ENCODE measurements around the gene CYFIP2. TPM values are rescaled to one million over a fixed set of nuclear protein-coding genes. Genes with fewer than 3 reads are reported as not detected.

The CYFIP2 gene
- total and polyA plus RNA-seq, 2 of the 8 experiments (the other 6 are each of a cell fraction or from before 2014, with no cell fraction given) = 45.1 to 80.6 TPM

DNA sequence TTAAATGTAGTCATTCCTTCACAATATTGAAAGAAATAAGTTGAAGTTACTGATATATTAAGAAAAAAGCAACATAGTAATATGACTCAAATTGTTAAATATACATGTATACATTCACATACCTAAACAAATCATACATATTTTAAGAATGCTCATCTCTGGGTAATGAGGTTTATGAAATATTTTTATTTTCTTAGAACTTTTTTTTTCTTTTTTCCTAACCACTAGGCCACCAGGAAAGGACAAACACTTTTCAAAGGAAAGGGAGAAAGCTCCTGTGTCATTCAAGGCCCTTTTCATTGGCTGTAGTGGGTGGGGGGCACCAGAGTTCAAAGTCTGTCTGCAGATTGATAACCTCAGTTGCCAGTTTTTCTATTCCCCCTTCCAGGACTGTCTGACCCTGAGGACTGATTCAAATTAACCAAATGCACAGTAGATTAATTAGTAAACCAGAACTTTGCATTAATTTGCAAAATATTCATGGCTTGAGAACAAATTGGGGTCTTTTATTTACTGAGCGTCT, 121.2 kb downstream of the CYFIP2 start:
- H3K27me3 ChIP-seq (replicated peaks in 1 of 4; ENCODE audit: control insufficient read depth in 3 of 4, extremely low read depth in 1 of 4, insufficient read depth in 3 of 4, low read length in 3 of 4) = no peaks in the 10 kb centered on the region
- TF ChIP-seq CREB1 (IDR thresholded peaks at IDR 0.05) (no peak), SP1 (IDR thresholded peaks at IDR 0.05; ENCODE audit: low read depth, low read length) (no peak), TCF12 (IDR thresholded peaks at IDR 0.05; ENCODE audit: low read depth, low read length) (no peak), JUND (IDR thresholded peaks at IDR 0.05; ENCODE audit: low read length) (no peak), SIN3A (conservative IDR thresholded peaks at IDR 0.05 in 1 of 2, IDR thresholded peaks at IDR 0.05 in 1 of 2; ENCODE audit: low read depth in 1 of 2, low read length in 2 of 2) (no peak), NRF1 (IDR thresholded peaks at IDR 0.05; ENCODE audit: low read depth, low read length) (no peak)
- TF ChIP-seq, protein P1, sequence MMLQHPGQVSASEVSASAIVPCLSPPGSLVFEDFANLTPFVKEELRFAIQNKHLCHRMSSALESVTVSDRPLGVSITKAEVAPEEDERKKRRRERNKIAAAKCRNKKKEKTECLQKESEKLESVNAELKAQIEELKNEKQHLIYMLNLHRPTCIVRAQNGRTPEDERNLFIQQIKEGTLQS (IDR thresholded peaks at IDR 0.05; ENCODE audit: insufficient read depth, low read depth, low read length) = no peak
- H2AK5ac ChIP-seq (ENCODE audit: low read depth, low read length) = no peak overlapping the region
- H3K56ac ChIP-seq (replicated peaks; ENCODE audit: insufficient read length, low read depth, low read length) = no peak overlapping the region
- no peak overlapping the region for H4K91ac ChIP-seq (replicated peaks; ENCODE audit: insufficient read length, low read length)
- H2AFZ ChIP-seq (ENCODE audit: low read length) = no peak overlapping the region
- H3K18ac ChIP-seq (ENCODE audit: extremely low read depth, low read length) = no peak overlapping the region
- no peak overlapping the region for H2BK5ac ChIP-seq (ENCODE audit: low read depth, low read length)
- no peak overlapping the region for H4K5ac ChIP-seq (ENCODE audit: insufficient read length, low read depth, low read length)
- H3K4me2 ChIP-seq (ENCODE audit: insufficient read depth in 1 of 2, low read depth in 2 of 2, low read length in 2 of 2) = no peak overlapping the region
- no peak overlapping the region for H2BK15ac ChIP-seq (ENCODE audit: low read length)
- 0 out of 2 replicates have a peak, but pooled peaks cover 1% of the 10 kb centered on the region for H3K23me2 ChIP-seq (ENCODE audit: low read depth, low read length)
- ChIA-PET POLR2A (ENCODE audit: partially characterized antibody) (no interaction called here), CTCF (ENCODE audit: partially characterized antibody) (interaction anchor here (0.9 to 1.4 kb wide), 2 partner anchors 11 to 63 kb away, joined by 3 to 5 read pairs; no protein-coding TSS in a partner anchor)
- DNase-seq (ENCODE audit: low read depth in 1 of 2, low spot score in 2 of 2) (no peak), FAIRE-seq (no peak)
- no peaks in the 10 kb centered on the region for H4K20me1 ChIP-seq (replicated peaks in 1 of 2; ENCODE audit: control insufficient read depth in 1 of 2, insufficient read depth in 2 of 2, low read length in 2 of 2)
- H3K4ac ChIP-seq (replicated peaks; ENCODE audit: insufficient read length, low read depth, low read length) = no peak overlapping the region
- no peak overlapping the region for H4K8ac ChIP-seq (ENCODE audit: extremely low read depth, insufficient read depth, low read length)
- H3K79me2 ChIP-seq (ENCODE audit: control insufficient read depth in 1 of 2, insufficient read depth in 2 of 2, low read length in 2 of 2) = no peaks in the 10 kb centered on the region
- H3K4me1 ChIP-seq (replicated peaks in 1 of 4; ENCODE audit: control insufficient read depth in 3 of 4, insufficient read depth in 4 of 4, low read length in 3 of 4) = peaks cover 0 to 8% (median 0%) of the 10 kb centered on the region in 4 experiments; a peak in 3 of 7 replicates
- no peak overlapping the region for H3K23ac ChIP-seq (ENCODE audit: insufficient read length)
- no peak overlapping the region for H2BK20ac ChIP-seq (ENCODE audit: low read length)
- WGBS, 2 experiments (ENCODE audit: extremely low coverage in 1 of 2, insufficient coverage in 1 of 2, insufficient read length in 1 of 2, insufficient replicate concordance in 2 of 2, low coverage in 1 of 2, low lambda C conversion rate in 2 of 2, missing lambda C conversion rate in 1 of 2) = 79% methylated on average over 1 of the region's 1 CpG; no CpG with 5 or more reads in 1 of the 2 experiments
- H2BK120ac ChIP-seq (replicated peaks; ENCODE audit: low read depth, low read length) = no peak overlapping the region
- H3K36me3 ChIP-seq (ENCODE audit: control insufficient read depth in 2 of 4, insufficient read depth in 4 of 4, low read length in 3 of 4) = peaks cover 0 to 8% (median under 1%) of the 10 kb centered on the region in 4 experiments; a peak in 2 of 8 replicates
- no peak overlapping the region for H3K27ac ChIP-seq (ENCODE audit: low read depth, low read length)
- H3K4me3 ChIP-seq (ENCODE audit: extremely low read depth in 1 of 4, insufficient read depth in 2 of 4, low read depth in 3 of 4, low read length in 4 of 4) = no peak overlapping the region
- no peaks in the 10 kb centered on the region for H3K79me1 ChIP-seq (ENCODE audit: low read depth, low read length)
- no peak overlapping the region for H3K14ac ChIP-seq (ENCODE audit: insufficient read length)
- no peak overlapping the region for H3K9ac ChIP-seq (replicated peaks in 1 of 4; ENCODE audit: extremely low read depth in 1 of 4, low read depth in 3 of 4, low read length in 3 of 4)
- H3K9me3 ChIP-seq (ENCODE audit: insufficient read depth in 2 of 2, low read depth in 1 of 2, low read length in 1 of 2) = no peaks in the 10 kb centered on the region
- H2BK12ac ChIP-seq (ENCODE audit: low read depth, low read length) = no peak overlapping the region

Data from H1 (cell line).